C4-2B (cell line): ENCODE data around the gene FAM180A.

ENCODE experiments used
- H3K27ac ChIP-seq: fragments of 450-650 bp; 2 replicates; pipeline ENCODE4 v1.5.1; 2017
- ZFX ChIP-seq: fragments of 450-650 bp; IDR thresholded peaks from 2 replicates; pipeline ENCODE4 v1.6.1; 2017
- TF ChIP-seq, protein P1 (sequence below): fragments of 450-650 bp; conservative IDR thresholded peaks from 2 replicates; pipeline ENCODE4 v1.5.1; 2017; ENCODE audit warnings: mild to moderate bottlenecking

The FAM180A gene

DNA sequence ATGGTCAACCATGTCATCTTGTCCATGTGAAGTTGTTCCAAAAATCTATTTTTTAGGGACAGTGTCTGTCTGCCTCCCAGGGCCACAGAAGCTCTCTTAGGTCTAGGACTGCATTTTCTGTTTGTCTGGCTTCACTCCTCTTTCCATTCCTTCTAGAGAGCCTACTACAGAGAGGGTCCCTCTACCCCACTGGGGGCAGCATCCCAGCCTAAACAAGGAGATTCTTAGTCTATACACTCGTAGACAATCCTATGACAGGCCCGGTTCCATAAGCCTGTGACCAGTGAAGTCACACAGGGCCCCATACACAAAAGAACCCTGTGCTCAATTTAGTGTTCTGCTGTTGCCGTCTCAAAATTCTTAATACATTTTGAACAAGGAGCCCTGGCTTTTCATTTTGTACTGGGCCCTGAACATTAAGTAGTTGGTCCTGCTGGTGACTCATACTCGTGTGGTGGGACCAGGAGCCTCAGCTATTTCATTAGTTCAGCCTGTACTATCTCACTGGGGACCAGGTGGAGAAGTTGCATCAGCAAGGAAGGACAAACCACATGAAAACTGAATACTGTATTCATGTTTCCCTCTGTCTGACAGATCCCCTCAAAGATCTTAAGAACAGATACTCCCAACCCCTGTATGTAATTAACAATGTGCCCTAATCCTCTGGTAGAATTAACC is 23.5 kb upstream of the FAM180A start:
- TF ChIP-seq, protein P1, sequence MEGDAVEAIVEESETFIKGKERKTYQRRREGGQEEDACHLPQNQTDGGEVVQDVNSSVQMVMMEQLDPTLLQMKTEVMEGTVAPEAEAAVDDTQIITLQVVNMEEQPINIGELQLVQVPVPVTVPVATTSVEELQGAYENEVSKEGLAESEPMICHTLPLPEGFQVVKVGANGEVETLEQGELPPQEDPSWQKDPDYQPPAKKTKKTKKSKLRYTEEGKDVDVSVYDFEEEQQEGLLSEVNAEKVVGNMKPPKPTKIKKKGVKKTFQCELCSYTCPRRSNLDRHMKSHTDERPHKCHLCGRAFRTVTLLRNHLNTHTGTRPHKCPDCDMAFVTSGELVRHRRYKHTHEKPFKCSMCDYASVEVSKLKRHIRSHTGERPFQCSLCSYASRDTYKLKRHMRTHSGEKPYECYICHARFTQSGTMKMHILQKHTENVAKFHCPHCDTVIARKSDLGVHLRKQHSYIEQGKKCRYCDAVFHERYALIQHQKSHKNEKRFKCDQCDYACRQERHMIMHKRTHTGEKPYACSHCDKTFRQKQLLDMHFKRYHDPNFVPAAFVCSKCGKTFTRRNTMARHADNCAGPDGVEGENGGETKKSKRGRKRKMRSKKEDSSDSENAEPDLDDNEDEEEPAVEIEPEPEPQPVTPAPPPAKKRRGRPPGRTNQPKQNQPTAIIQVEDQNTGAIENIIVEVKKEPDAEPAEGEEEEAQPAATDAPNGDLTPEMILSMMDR, result no peak
- TF ChIP-seq ZFX, result 0 out of 2 replicates have a peak, but pooled peaks have one; percentile 17
- peak overlapping the region; percentile 79 for H3K27ac ChIP-seq

DNA sequence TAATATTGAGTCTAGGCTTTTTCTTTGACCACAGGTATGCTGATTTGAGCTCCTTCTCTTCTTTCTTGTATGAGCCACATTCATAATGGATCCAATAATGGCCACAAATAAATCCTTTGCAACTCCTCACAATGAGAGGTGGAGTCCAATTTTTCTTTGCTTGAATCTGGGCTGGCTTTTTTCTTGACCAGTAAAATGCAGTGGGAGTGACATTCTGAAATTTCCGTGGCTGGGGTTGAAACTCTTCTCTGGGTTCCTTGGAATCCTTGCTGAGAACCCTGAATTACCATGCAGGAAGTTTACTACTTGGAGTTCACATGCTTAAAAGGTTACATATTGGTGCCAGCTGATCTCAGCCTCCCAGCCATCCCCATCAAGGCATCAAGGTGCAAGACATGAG is 22.4 kb upstream of the FAM180A start:
- H3K27ac ChIP-seq, result no peak overlapping the region
- TF ChIP-seq, protein P1, result no peak
- TF ChIP-seq ZFX, result no peak

DNA sequence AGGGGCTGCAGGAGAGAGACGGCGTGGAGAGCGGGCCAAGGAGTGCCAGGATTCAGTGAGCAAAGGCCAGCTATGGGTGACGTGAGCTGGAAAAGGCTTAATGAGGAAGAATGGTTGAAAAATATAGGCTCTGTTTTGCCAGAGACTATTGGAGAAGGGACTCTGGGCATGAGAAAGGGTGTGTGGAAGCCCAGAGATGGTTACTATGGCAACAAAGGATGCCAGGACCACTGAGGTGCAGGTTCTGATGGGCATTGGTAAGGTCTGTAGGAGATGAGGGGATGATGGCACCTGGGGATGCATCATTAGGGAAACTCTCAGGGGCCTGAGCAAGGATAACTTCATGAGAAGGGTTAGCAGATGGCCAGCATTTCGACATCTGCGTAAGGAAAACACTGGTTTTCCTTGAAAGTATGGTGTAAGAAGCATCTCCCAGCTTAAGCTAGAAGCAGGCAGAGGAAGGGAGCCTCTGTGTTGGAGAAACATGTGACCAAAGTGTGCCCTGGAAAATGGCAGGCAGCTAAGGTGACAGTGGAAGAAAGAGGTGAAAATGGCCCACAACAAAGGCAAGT is 21.6 kb upstream of the FAM180A start:
- TF ChIP-seq, protein P1, result no peak
- TF ChIP-seq ZFX, result no peak
- H3K27ac ChIP-seq, result no peak overlapping the region

DNA sequence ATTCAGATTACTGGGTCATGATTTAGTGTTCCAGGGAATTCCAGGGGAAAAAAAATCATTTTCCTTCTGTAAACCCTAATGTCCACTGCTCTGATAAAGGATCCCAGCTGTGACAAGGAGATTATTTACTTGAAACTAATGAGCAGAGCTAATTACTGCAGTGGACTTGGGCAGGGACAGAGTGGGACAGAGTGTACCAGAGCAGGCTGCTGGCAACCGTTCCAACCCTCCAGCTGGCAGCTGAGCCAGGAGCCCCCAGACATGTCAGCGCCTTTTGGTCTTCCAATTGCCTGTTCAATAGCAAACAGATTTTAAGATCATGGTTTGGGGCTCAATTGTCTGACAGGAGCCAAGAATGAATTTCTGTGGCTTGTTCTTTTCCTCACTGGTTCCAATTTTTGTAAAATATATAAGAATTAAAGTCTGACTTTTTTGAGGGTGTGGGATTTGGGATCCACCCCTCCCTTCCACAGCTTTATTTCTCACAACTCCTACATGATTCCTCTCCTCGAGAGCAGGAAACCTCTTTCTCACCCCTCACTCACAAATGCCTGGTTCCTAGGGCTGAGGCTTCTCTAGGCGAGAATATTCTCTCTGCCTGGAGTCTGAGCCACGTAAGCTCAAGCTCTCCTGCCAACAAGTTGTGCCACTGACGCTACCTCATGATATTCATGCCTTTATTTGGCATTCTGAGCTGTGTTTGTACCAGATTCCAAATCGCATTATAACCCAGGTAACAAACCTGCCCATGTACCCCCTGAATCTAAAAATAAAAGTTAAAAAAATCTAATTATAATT is 20.6 kb upstream of the FAM180A start:
- TF ChIP-seq, protein P1, result no peak
- TF ChIP-seq ZFX, result no peak
- H3K27ac ChIP-seq, result no peak overlapping the region

DNA sequence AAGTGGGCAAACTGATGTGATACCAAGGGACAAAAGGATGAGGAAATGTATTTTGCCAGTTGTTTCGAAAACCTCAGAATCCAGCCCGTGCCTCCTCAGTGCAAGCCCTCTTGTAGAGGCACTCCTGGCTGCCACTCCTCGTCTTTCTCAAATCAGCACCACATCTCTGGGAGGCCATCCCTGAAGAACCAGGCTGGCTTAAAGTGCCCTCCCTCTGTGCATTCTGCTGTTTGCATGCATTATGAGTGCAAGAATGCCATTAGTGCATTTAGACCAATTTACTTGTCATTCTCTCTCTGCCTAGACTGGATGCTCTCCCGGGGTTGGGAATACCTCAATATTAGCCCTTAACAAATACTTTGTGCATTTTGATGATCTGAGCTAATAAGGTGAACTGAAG is 19.9 kb upstream of the FAM180A start:
- TF ChIP-seq ZFX, result no peak
- TF ChIP-seq, protein P1, result no peak

DNA sequence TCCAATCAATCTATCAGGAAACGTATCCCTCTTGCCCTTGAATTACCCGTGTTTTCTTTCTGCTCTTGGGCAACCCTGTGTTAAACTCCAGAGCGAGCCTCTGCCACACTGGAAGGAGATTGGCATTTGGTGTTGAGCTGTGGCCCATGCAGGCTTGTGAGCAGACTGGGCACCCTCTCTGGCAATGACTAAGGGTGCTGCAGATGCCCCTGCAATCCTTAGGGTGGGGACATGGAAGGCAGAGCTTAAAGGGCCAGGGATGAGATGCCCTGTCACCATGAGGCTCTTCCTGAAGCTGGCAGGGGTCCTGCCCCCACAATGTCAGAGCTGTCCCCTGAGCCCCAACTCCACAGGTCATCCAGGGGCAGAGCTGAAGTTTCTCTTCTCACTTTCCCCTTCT is 19.5 kb upstream of the FAM180A start:
- no peak for TF ChIP-seq ZFX
- TF ChIP-seq, protein P1, result no peak
- H3K27ac ChIP-seq, result no peak overlapping the region

More for the DNA sequence above, 19.9 kb upstream of the FAM180A start:
- no peak overlapping the region for H3K27ac ChIP-seq

DNA sequence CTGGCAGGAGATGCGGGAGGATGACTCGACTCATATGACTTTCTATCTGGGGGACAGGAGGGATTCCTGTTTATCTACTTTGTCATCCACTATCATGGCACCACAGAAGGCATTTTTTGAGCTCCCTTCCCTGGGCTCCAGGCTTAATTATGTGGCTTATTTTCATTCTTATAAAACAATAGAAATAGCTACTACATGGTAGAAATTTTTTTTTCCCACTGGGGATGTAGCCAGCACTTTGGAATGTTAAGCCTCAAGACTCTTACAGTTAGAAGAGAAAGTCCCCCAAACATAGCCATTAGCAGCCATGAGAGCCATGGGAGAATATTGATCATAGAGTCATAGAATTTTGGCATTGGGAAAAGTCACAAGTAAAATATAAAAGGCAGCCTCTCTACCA is 14.6 kb upstream of the FAM180A start:
- H3K27ac ChIP-seq, result no peak overlapping the region
- TF ChIP-seq ZFX, result no peak
- TF ChIP-seq, protein P1, result no peak
